ENCODE data around the gene UBE2O. TPM values are rescaled to one million over a fixed set of nuclear protein-coding genes. Genes with fewer than 3 reads are reported as not detected.

UBE2O gene
- total RNA-seq, 4 donors from 2014 or later: 16.4 to 46.5 (median 32.4) TPM

DNA sequence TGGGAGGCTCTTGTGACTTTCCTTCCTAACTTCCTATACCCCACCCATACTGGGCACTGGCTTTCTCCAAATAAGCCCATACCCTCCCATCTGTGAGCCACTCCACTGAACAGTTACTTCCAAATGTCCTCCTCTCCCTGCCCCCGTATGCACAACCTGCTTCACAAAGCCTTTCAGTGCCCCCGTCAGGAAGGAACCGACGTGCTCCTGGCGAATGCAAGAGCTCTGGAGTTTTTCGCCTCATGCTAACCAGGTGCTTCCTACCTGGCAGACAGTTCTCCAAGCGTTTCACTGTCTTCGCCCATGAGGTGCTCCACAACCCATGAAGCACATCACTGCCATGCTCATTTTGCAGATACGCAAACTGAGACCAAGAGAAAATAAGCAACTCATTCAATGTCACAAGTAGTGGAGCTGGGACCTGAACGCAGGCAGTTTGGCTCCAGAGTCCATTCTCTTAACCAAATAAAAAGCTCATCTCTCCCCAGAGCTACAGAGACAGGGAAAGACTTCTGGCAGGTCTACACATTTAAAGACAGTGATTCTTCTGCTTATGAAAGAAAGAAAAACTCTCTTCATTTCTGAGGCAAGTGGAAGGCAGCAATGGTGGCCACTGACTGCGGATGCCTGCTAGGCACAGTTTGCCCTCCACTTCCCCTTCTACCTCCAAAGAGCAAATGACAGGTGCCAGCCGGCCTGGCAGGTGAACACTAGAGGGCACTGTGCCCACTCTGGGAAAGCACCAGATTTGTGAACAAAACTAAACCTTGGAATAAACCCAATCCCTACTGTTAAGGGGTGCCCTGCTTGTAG lies 44.7 kb downstream of the UBE2O start:
- peak in 1 of 2 donors; percentile 65 for DNase-seq
- intact Hi-C loops (cut with DNase I; ENCODE audit: low total_unique reads) (loop anchor here (1.0 to 10.0 kb wide), 2 partner anchors 98 to 283 kb away; no protein-coding TSS in a partner anchor), in situ Hi-C loops (cut with MboI; ENCODE audit: low sequenced_read_pairs in 4 of 4) (no loop called here)
- Histone ChIP-seq H3K27me3 (no peaks in the 10 kb centered on the region), H3K4me1 (peaks cover 35 to 47% of the 10 kb centered on the region in 2 donors), H3K27ac (no peak overlapping the region), H3K9me3 (no peaks in the 10 kb centered on the region), H3K4me3 (no peak overlapping the region), H3K36me3 (peaks cover 0 to 14% of the 10 kb centered on the region in 2 donors)
- peak in 1 of 2 donors; percentile 33 for ATAC-seq
- TF ChIP-seq, protein P1, sequence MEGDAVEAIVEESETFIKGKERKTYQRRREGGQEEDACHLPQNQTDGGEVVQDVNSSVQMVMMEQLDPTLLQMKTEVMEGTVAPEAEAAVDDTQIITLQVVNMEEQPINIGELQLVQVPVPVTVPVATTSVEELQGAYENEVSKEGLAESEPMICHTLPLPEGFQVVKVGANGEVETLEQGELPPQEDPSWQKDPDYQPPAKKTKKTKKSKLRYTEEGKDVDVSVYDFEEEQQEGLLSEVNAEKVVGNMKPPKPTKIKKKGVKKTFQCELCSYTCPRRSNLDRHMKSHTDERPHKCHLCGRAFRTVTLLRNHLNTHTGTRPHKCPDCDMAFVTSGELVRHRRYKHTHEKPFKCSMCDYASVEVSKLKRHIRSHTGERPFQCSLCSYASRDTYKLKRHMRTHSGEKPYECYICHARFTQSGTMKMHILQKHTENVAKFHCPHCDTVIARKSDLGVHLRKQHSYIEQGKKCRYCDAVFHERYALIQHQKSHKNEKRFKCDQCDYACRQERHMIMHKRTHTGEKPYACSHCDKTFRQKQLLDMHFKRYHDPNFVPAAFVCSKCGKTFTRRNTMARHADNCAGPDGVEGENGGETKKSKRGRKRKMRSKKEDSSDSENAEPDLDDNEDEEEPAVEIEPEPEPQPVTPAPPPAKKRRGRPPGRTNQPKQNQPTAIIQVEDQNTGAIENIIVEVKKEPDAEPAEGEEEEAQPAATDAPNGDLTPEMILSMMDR (IDR thresholded peaks at IDR 0.05 in 4 of 5, conservative IDR thresholded peaks at IDR 0.05 in 1 of 5): peak; percentile 65 to 77 (median 66)
- TF ChIP-seq POLR2A (IDR thresholded peaks at IDR 0.05): no peak

- Histone ChIP-seq H3K27me3 (no peaks in the 10 kb centered on the region), H3K27ac (no peak overlapping the region), H3K36me3 (peaks cover 0 to 13% of the 10 kb centered on the region in 2 donors), H3K4me3 (no peak overlapping the region), H3K9me3 (no peaks in the 10 kb centered on the region), H3K4me1 (peaks cover 35 to 44% of the 10 kb centered on the region in 2 donors)
- no peak for ATAC-seq
- intact Hi-C loops (cut with DNase I; ENCODE audit: low total_unique reads): loop anchor here (10.0 kb wide), 1 partner anchor 283 kb away; no protein-coding TSS in a partner anchor
- no peak for DNase-seq
- TF ChIP-seq, protein P1 (IDR thresholded peaks at IDR 0.05 in 4 of 5, conservative IDR thresholded peaks at IDR 0.05 in 1 of 5): no peak
- no peak for TF ChIP-seq POLR2A (IDR thresholded peaks at IDR 0.05)
- in situ Hi-C loops (cut with MboI; ENCODE audit: low sequenced_read_pairs in 4 of 4): no loop called here
These were observed 45.4 kb downstream of the UBE2O start for GRCh38 chr17:76407509-76407908.

- DNase-seq: peak; percentile 52 to 65
- Histone ChIP-seq H3K27me3 (no peaks in the 10 kb centered on the region), H3K9me3 (no peaks in the 10 kb centered on the region), H3K4me3 (no peak overlapping the region), H3K27ac (peak overlapping the region in 3 of 4 donors; percentile 12 to 78 (median 43)), H3K4me1 (peaks cover 35 to 44% of the 10 kb centered on the region in 2 donors), H3K36me3 (peaks cover 0 to 25% of the 10 kb centered on the region in 2 donors)
- intact Hi-C loops (cut with DNase I; ENCODE audit: low total_unique reads) (loop anchor here (10.0 kb wide), 1 partner anchor 281 kb away; no protein-coding TSS in a partner anchor), in situ Hi-C loops (cut with MboI; ENCODE audit: low sequenced_read_pairs in 4 of 4) (no loop called here)
- peak; percentile 46 to 63 for ATAC-seq
- TF ChIP-seq POLR2A (IDR thresholded peaks at IDR 0.05): no peak
- TF ChIP-seq, protein P1 (IDR thresholded peaks at IDR 0.05 in 4 of 5, conservative IDR thresholded peaks at IDR 0.05 in 1 of 5): no peak
These were observed 46.8 kb downstream of the UBE2O start for GRCh38 chr17:76405967-76406647.

DNA sequence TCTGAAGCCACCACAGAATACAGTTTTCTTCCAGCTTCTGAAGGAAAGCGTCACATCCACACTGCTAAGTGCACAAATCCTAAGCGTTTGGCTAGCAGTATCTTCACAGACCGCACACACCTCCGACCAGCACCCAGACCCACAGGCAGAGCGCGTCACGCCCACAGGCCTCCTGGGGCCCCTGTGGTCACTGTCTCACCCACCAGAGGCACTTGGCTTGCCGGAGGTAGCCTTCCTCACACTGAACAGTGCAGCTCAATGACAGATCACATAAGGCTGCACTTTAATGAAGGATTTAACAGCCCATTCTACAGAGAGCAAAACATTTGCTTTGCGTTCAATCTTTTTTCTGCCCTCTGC lies 47.4 kb downstream of the UBE2O start:
- in situ Hi-C loops (cut with MboI; ENCODE audit: low sequenced_read_pairs in 4 of 4) (no loop called here), intact Hi-C loops (cut with DNase I; ENCODE audit: low total_unique reads) (loop anchor here (10.0 kb wide), 1 partner anchor 281 kb away; no protein-coding TSS in a partner anchor)
- H3K27ac ChIP-seq: peak overlapping the region; percentile 12 to 78 (median 44)
- H3K4me1 ChIP-seq: peaks cover 35 to 44% of the 10 kb centered on the region in 2 donors
- DNase-seq (no peak), ATAC-seq (no peak)
- no peaks in the 10 kb centered on the region for H3K9me3 ChIP-seq
- H3K36me3 ChIP-seq: peaks cover 0 to 30% of the 10 kb centered on the region in 2 donors
- no peak overlapping the region for H3K4me3 ChIP-seq
- no peaks in the 10 kb centered on the region for H3K27me3 ChIP-seq
- TF ChIP-seq, protein P1 (IDR thresholded peaks at IDR 0.05 in 4 of 5, conservative IDR thresholded peaks at IDR 0.05 in 1 of 5): no peak
- TF ChIP-seq POLR2A (IDR thresholded peaks at IDR 0.05): no peak

All from gastrocnemius medialis (tissue), 4 donors.